A549 (cell line): ENCODE data around the gene LGI2. TPM values are rescaled to one million over a fixed set of nuclear protein-coding genes. Genes with fewer than 3 reads are reported as not detected.

Source experiments
- ATAC-seq, 2 experiments: fragments of 200-7000 bp in 1 of 2; fragments of >200 bp in 1 of 2; cut with Nextera tagmentation in 1 of 2; cut with Tn5 transposase in 1 of 2; 3 replicates each; pipeline versions ENCODE4 v1.8.0 to v1.9.1; 2018 to 2020; ENCODE audit warnings: mild to moderate bottlenecking in 1 of 2, moderate library complexity in 1 of 2
- CTCF ChIA-PET: fragments of 300-600 bp; sonication (Branson Sonifier 250); formaldehyde crosslinking; extraction: SDS; loops from one replicate; lab custom pipeline; 2021; ENCODE audit warnings: antibody characterized with exemption, inconsistent platforms; lab: Yijun Ruan, JAX
- POLR2A ChIA-PET: fragments of 350-600 bp; formaldehyde crosslinking; extraction: SDS; loops from one replicate; lab custom pipeline; 2021; ENCODE audit warnings: antibody characterized with exemption, inconsistent platforms; lab: Yijun Ruan, JAX
- DNase-seq, 2 experiments: peaks; one replicate each; pipeline versions ENCODE4 v3.0.0 to v3.0.0-alpha.2; 2011 to 2016; ENCODE audit warnings: low read depth in 1 of 2, low spot score in 1 of 2
- FAIRE-seq: peaks from 2 replicates; lab custom pipeline; 2011; peaks lifted over from hg19 to GRCh38; lab: Jason Lieb, UNC
- H3K27ac ChIP-seq, 2 experiments: fragments of >200 bp; sonication (Bioruptor Twin); formaldehyde crosslinking; 3 replicates each; pipeline ENCODE4 v1.5.1; 2016 to 2017
- H3K4me1 ChIP-seq: fragments of >200 bp; sonication (Bioruptor Twin); formaldehyde crosslinking; 3 replicates; pipeline ENCODE4 v1.6.1; 2016
- H3K4me2 ChIP-seq: fragments of >200 bp; sonication (Bioruptor Twin); formaldehyde crosslinking; 3 replicates; pipeline ENCODE4 v1.6.1; 2016
- H3K4me3 ChIP-seq: fragments of >200 bp; sonication (Bioruptor Twin); formaldehyde crosslinking; 3 replicates; pipeline ENCODE4 v1.5.1; 2016
- H3K9me3 ChIP-seq: fragments of >200 bp; sonication (Bioruptor Twin); formaldehyde crosslinking; 3 replicates; pipeline ENCODE4 v1.6.1; 2016
- BCL3 ChIP-seq: fragments of >200 bp; sonication (Bioruptor Twin); formaldehyde crosslinking; IDR thresholded peaks from 3 replicates; pipeline ENCODE4 v1.6.1; 2016
- CBX8 ChIP-seq: fragments of 200-600 bp; sonication (generic); IDR thresholded peaks from 2 replicates; pipeline ENCODE4 v1.6.1; 2016
- CEBPB ChIP-seq, 2 experiments: fragments of >200 bp in 1 of 2; sonication (Bioruptor Twin) in 1 of 2; formaldehyde crosslinking in 1 of 2; IDR thresholded peaks; 2 replicates each; pipeline ENCODE4 v1.6.1; 2012 to 2016
- E2F6 ChIP-seq: IDR thresholded peaks from 2 replicates; pipeline ENCODE4 v1.6.1; 2012; ENCODE audit warnings: low read depth, borderline replicate concordance
- EHF ChIP-seq: fragments of 250-450 bp; sonication (Bioruptor Pico); IDR thresholded peaks from 2 replicates; pipeline ENCODE4 v1.5.0; 2020; ENCODE audit warnings: mild to moderate bottlenecking
- EHMT2 ChIP-seq: fragments of 200-600 bp; sonication (generic); IDR thresholded peaks from 2 replicates; pipeline ENCODE4 v1.6.1; 2016; ENCODE audit warnings: antibody characterized with exemption, low read depth, mild to moderate bottlenecking, moderate library complexity
- FOSB ChIP-seq: fragments of 250-450 bp; sonication (Bioruptor Pico); IDR thresholded peaks from 2 replicates; pipeline ENCODE4 v1.5.0; 2020; ENCODE audit warnings: mild to moderate bottlenecking, moderate library complexity
- FOSL2 ChIP-seq, 2 experiments: fragments of 450-650 bp in 1 of 2; fragments of >200 bp in 1 of 2; sonication (Bioruptor Twin) in 1 of 2; formaldehyde crosslinking; IDR thresholded peaks; 2 replicates each; pipeline versions ENCODE4 v1.5.0 to v1.6.1; 2016 to 2020; ENCODE audit warnings: mild to moderate bottlenecking in 1 of 2, moderate library complexity in 1 of 2
- GATA3 ChIP-seq: IDR thresholded peaks from 2 replicates; pipeline ENCODE4 v1.6.1; 2012; ENCODE audit warnings: borderline replicate concordance
- HEYL ChIP-seq: fragments of 250-450 bp; sonication (Bioruptor Pico); IDR thresholded peaks from 2 replicates; pipeline ENCODE4 v1.8.0; 2021; ENCODE audit warnings: mild to moderate bottlenecking, moderate library complexity
- HOXB5 ChIP-seq: fragments of 250-450 bp; sonication (Bioruptor Pico); IDR thresholded peaks from 2 replicates; pipeline ENCODE4 v1.5.0; 2020; ENCODE audit warnings: mild to moderate bottlenecking, moderate library complexity
- JUN ChIP-seq, 2 experiments: fragments of >200 bp; sonication (Bioruptor Twin); formaldehyde crosslinking; IDR thresholded peaks; 2 replicates in 1 of 2; 3 replicates in 1 of 2; pipeline ENCODE4 v1.6.1; 2016 to 2017
- KDM5A ChIP-seq: fragments of 200-600 bp; sonication (generic); IDR thresholded peaks from 2 replicates; pipeline ENCODE4 v1.6.1; 2016; ENCODE audit warnings: antibody characterized with exemption, mild to moderate bottlenecking
- MAFK ChIP-seq: fragments of 450-650 bp; IDR thresholded peaks from 2 replicates; pipeline ENCODE4 v1.6.1; 2014; ENCODE audit not compliant: partially characterized antibody
- MAX ChIP-seq: IDR thresholded peaks from 2 replicates; pipeline ENCODE4 v1.6.1; 2012
- NR3C1 ChIP-seq: fragments of >200 bp; sonication (Bioruptor Twin); formaldehyde crosslinking; IDR thresholded peaks from 3 replicates; pipeline ENCODE4 v1.6.1; 2017
- SREBF2 ChIP-seq: fragments of 450-650 bp; IDR thresholded peaks from 2 replicates; pipeline ENCODE4 v1.6.1; 2014; ENCODE audit warnings: mild to moderate bottlenecking, moderate library complexity
- TP53 ChIP-seq: fragments of 250-450 bp; sonication (Bioruptor Pico); IDR thresholded peaks from 2 replicates; pipeline ENCODE4 v1.5.0; 2021; ENCODE audit warnings: mild to moderate bottlenecking, moderate library complexity
- ZC3H11A ChIP-seq: fragments of 450-650 bp; IDR thresholded peaks from 2 replicates; pipeline ENCODE4 v1.6.1; 2014; ENCODE audit warnings: antibody characterized with exemption, mild to moderate bottlenecking
- ZSCAN20 ChIP-seq: fragments of 250-450 bp; sonication (Bioruptor Pico); IDR thresholded peaks from 2 replicates; pipeline ENCODE4 v1.8.0; 2022; ENCODE audit warnings: mild to moderate bottlenecking, moderate library complexity
- WGBS: methylation state at CpG from one replicate; pipeline ENCODE4 v1.1.6; 2017; ENCODE audit errors: missing lambda C conversion rate; 5-methylcytosine and 5-hydroxymethylcytosine counted together
- polyA plus RNA-seq, 4 experiments: library from polyadenylated mRNA; depleted of rRNA in 3 of 4; stranded (reverse); fragments of >200 nt; fragmentation: RNase III in 1 of 4; extraction: RNeasy Plus Mini Kit Qiagen cat#74134 plus additional on column Dnase treatment in 1 of 4; gene quantifications; 2 replicates in 3 of 4; 3 replicates in 1 of 4; pipeline ENCODE4 v1.2.3, GENCODE V29; 2011 to 2017
- TF ChIP-seq, protein P1 (sequence below): IDR thresholded peaks from 2 replicates; pipeline ENCODE4 v1.6.1; 2012

Gene LGI2
- polyA plus RNA-seq, 2 of the 4 experiments (the other 2 are of a cell fraction) = 0.05 to 0.14 TPM

GRCh38 chr4:24995346-24995919 is 35.3 kb downstream of the LGI2 start (continued):
- TF ChIP-seq, protein P1, sequence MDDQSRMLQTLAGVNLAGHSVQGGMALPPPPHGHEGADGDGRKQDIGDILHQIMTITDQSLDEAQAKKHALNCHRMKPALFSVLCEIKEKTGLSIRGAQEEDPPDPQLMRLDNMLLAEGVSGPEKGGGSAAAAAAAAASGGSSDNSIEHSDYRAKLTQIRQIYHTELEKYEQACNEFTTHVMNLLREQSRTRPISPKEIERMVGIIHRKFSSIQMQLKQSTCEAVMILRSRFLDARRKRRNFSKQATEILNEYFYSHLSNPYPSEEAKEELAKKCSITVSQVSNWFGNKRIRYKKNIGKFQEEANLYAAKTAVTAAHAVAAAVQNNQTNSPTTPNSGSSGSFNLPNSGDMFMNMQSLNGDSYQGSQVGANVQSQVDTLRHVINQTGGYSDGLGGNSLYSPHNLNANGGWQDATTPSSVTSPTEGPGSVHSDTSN = no peak
- TF ChIP-seq JUN (IDR thresholded peaks at IDR 0.05) (no peak), KDM5A (no peak), E2F6 (no peak)

- ATAC-seq = no peak
- CTCF ChIA-PET = interaction anchor here (2.2 kb wide), 1 partner anchor 13 kb away, joined by 8 read pairs; no protein-coding TSS in a partner anchor
Measured at GRCh38 chr4:24993551-24994080, 37.1 kb downstream of the LGI2 start.

DNA sequence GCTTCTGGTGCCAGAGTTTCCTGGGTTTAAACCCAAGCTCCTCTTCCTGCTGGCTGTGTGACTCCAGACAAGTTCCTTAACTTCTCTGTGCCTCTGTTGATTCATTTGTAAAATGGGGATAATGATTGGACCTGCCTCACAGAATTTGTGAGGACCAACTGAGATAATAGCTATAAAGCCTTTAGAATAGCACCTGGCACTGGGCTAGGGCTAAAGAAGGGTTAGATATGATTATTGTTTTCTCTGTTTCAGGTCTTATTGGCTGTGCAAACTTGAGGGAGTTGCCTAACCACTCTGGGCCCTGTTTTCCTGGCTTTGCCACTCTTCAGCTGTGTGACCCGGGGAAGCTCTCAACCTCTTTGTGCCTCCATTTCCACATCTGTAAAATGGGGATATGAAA is 37.8 kb downstream of the LGI2 start:
- 7% methylated on average over 1 of the region's 1 CpG for WGBS
- TF ChIP-seq TP53 (no peak), ZC3H11A (no peak), MAFK (no peak)
- ATAC-seq (no peak), FAIRE-seq (no peak), DNase-seq (no peak)
- Histone ChIP-seq H3K9me3 (no peaks in the 10 kb centered on the region), H3K4me1 (no peaks in the 10 kb centered on the region), H3K27ac (no peak overlapping the region), H3K4me2 (no peak overlapping the region), H3K4me3 (no peak overlapping the region)
- CTCF ChIA-PET = interaction anchor here (2.2 kb wide), 1 partner anchor 13 kb away, joined by 8 read pairs; no protein-coding TSS in a partner anchor
- POLR2A ChIA-PET = no interaction called here

More at GRCh38 chr4:24993551-24994080, 37.1 kb downstream of the LGI2 start:
- POLR2A ChIA-PET = no interaction called here
- Histone ChIP-seq H3K9me3 (no peaks in the 10 kb centered on the region), H3K4me3 (no peak overlapping the region), H3K4me1 (no peaks in the 10 kb centered on the region)
- 17% methylated on average over 5 of the region's 5 CpGs for WGBS
- DNase-seq (no peak), FAIRE-seq (no peak)
- TF ChIP-seq EHMT2 = no peak
- TF ChIP-seq FOSB (CRISPR knock-in tag) = no peak
- TF ChIP-seq EHF = no peak
- TF ChIP-seq ZSCAN20 (CRISPR knock-in tag) = no peak
- TF ChIP-seq TP53 = no peak
- TF ChIP-seq NR3C1 = no peak
- no peak for TF ChIP-seq GATA3
- no peak for TF ChIP-seq CBX8
- TF ChIP-seq HEYL (CRISPR knock-in tag) = no peak
- TF ChIP-seq ZC3H11A = no peak
- no peak for TF ChIP-seq JUN (IDR thresholded peaks at IDR 0.05)
- TF ChIP-seq, all 56 proteins: peak for 0
- Histone ChIP-seq H3K27ac (no peak overlapping the region), H3K4me2 (no peak overlapping the region)

DNA sequence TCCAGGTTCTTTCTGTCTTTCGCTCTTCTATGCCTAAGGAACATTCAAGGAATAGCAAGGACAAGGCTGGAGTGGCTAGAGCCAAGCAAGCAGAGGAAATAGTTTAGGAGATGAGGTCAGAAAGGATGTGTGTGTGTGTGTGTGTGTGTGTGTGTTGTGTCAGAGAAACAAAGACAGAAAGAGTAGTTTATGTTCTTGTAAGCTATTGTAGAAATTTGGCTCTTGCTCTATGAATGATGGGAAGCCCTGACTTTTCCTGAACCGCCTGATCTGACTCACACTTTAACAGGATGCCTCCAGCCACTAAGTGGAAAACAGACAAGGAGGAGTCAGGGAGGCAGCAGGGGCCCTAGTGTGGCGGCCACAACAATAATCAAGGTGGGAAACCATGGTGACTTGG is 39.7 kb downstream of the LGI2 start:
- Histone ChIP-seq H3K27ac (no peak overlapping the region), H3K4me1 (no peaks in the 10 kb centered on the region), H3K4me2 (no peak overlapping the region), H3K9me3 (no peaks in the 10 kb centered on the region), H3K4me3 (no peak overlapping the region)
- ChIA-PET POLR2A (interaction anchor here (0.6 kb wide), 1 partner anchor 23 kb away, joined by 10 read pairs; no protein-coding TSS in a partner anchor), CTCF (no interaction called here)
- DNase-seq = no peak
- 33% methylated on average over 3 of the region's 3 CpGs for WGBS
- TF ChIP-seq FOSL2 (IDR thresholded peaks at IDR 0.05) (no peak), FOSL2 (CRISPR knock-in tag; IDR thresholded peaks at IDR 0.05) (no peak), MAX (no peak)
- FAIRE-seq = no peak
- no peak for ATAC-seq

DNA sequence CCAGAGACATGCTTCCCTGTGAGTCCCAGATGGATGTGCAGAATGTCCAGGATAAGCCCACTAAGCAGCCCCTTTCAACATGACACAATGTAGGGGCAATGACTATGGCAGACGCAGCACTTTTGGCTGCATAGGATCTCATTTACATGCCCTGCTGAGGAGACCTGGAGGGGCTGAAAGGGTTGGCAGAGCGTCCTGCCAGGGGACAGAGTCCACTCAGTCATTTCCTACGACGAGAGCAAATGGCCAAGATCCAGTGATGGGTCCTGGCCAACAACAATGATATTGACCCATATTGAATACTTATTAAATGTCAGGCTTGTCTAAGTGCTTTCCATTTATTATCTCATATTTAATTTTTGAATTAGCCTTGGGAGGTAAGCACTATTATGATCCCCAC is 41.4 kb downstream of the LGI2 start:
- ChIA-PET CTCF (interaction anchor here (0.9 kb wide), 1 partner anchor 10 kb away, joined by 3 read pairs; no protein-coding TSS in a partner anchor), POLR2A (no interaction called here)
- 23% methylated on average over 4 of the region's 4 CpGs for WGBS
- Histone ChIP-seq H3K9me3 (no peaks in the 10 kb centered on the region), H3K4me1 (no peaks in the 10 kb centered on the region), H3K4me2 (no peak overlapping the region), H3K4me3 (no peak overlapping the region), H3K27ac (no peak overlapping the region)
- ATAC-seq (no peak), DNase-seq (no peak), FAIRE-seq (no peak)
- TF ChIP-seq SREBF2 (no peak), BCL3 (no peak), CBX8 (no peak), TP53 (no peak), NR3C1 (no peak), CEBPB (IDR thresholded peaks at IDR 0.05) (no peak), HOXB5 (CRISPR knock-in tag) (no peak)
